Common myeloid progenitor, CD34-positive (primary cell): ENCODE results near the gene NDFIP2.
A peak's percentile ranks its signal among the peaks of the same experiment; 100 is the strongest.

Experiments used
- CTCF ChIA-PET: fragments of 350-600 bp; sonication (Branson Sonifier 250); formaldehyde crosslinking; loops from one replicate; lab custom pipeline; 2021; ENCODE audit warnings: antibody characterized with exemption; lab: Charles Lee
- POLR2A ChIA-PET: fragments of 350-600 bp; sonication (Branson Sonifier 250); formaldehyde crosslinking; loops from one replicate; lab custom pipeline; 2021; ENCODE audit warnings: antibody characterized with exemption; lab: Charles Lee
- DNase-seq, 3 donors: peaks; one replicate each; pipeline versions ENCODE4 v3.0.0 to v3.0.0-alpha.2; 2013
- H3K27ac ChIP-seq, 2 experiments: 1 replicate in 1 of 2; 2 replicates in 1 of 2; pipeline ENCODE4 v1.7.0; 2013; ENCODE audit warnings: inconsistent platforms in 2 of 2, low read length in 2 of 2, mild to moderate bottlenecking in 2 of 2, low read depth in 1 of 2, moderate library complexity in 1 of 2; ENCODE audit not compliant: severe bottlenecking in 2 of 2, insufficient read depth in 1 of 2, poor library complexity in 1 of 2
- H3K27me3 ChIP-seq, 5 experiments: replicated peaks in 2 of 5; 1 replicate in 3 of 5; 2 replicates in 2 of 5; pipeline versions ENCODE4 v1.6.1 to v1.7.0; 2013; ENCODE audit warnings: low read length in 4 of 5, mild to moderate bottlenecking in 2 of 5, moderate library complexity in 2 of 5, inconsistent platforms in 1 of 5; ENCODE audit not compliant: insufficient read depth in 5 of 5, control insufficient read depth in 4 of 5
- H3K36me3 ChIP-seq, 4 experiments: 1 replicate in 2 of 4; 2 replicates in 2 of 4; pipeline versions ENCODE4 v1.6.1 to v1.7.0; 2013; ENCODE audit warnings: low read length in 3 of 4, control low read depth in 1 of 4, mild to moderate bottlenecking in 1 of 4; ENCODE audit not compliant: control insufficient read depth in 4 of 4, insufficient read depth in 4 of 4
- H3K4me1 ChIP-seq, 4 experiments: 1 replicate in 3 of 4; 2 replicates in 1 of 4; pipeline versions ENCODE4 v1.6.1 to v1.7.1; 2013; ENCODE audit warnings: low read length in 3 of 4, mild to moderate bottlenecking in 3 of 4, control low read depth in 1 of 4, inconsistent platforms in 1 of 4, moderate library complexity in 1 of 4; ENCODE audit not compliant: control insufficient read depth in 4 of 4, insufficient read depth in 4 of 4; ENCODE audit errors: control extremely low read depth in 1 of 4
- H3K4me3 ChIP-seq, 7 experiments: 1 replicate in 4 of 7; 2 replicates in 3 of 7; pipeline versions ENCODE4 v1.5.1 to v1.7.0; 2013; ENCODE audit warnings: mild to moderate bottlenecking in 7 of 7, low read length in 6 of 7, moderate library complexity in 6 of 7, inconsistent platforms in 2 of 7, low read depth in 2 of 7, control low read depth in 1 of 7; ENCODE audit not compliant: insufficient read depth in 4 of 7, control insufficient read depth in 1 of 7; ENCODE audit errors: extremely low read depth in 1 of 7
- H3K9me3 ChIP-seq, 5 experiments: 1 replicate in 4 of 5; 2 replicates in 1 of 5; pipeline versions ENCODE4 v1.6.1 to v1.7.1; 2013; ENCODE audit warnings: low read length in 4 of 5, mild to moderate bottlenecking in 2 of 5, inconsistent platforms in 1 of 5, low read depth in 1 of 5, moderate library complexity in 1 of 5; ENCODE audit not compliant: control insufficient read depth in 4 of 5, insufficient read depth in 2 of 5; ENCODE audit errors: control extremely low read depth in 1 of 5
- WGBS: methylation state at CpG from one replicate; pipeline ENCODE4 v1.1.5; 2013; ENCODE audit not compliant: insufficient coverage; 5-methylcytosine and 5-hydroxymethylcytosine counted together

NDFIP2 gene

DNA sequence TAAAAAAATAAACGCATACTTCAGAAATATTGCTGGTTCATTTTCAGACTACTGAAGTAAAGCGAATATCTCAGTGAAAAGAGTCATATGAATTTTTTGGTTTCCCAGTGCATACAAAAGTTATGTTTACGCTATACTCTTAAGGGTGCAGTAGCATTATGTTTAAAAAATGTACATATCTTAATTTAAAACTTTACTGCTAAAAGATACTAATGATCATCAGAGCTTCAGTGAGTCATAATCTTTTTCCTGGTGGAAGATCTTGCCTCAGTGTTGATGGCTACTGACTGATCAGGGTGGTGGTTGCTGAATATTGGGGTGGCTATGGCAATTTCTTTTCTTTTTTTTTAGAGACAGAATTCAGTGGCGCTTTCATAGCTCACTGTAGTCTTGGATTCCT is 48.9 kb downstream of the NDFIP2 start:
- Histone ChIP-seq H3K4me1 (peaks cover 1 to 10% (median 5%) of the 10 kb centered on the region in 4 experiments), H3K27me3 (peaks cover 0 to 3% (median 2%) of the 10 kb centered on the region in 5 experiments), H3K4me3 (no peak overlapping the region), H3K9me3 (no peaks in the 10 kb centered on the region), H3K27ac (no peak overlapping the region), H3K36me3 (no peaks in the 10 kb centered on the region)
- WGBS: 100% methylated on average over 3 of the region's 4 CpGs
- no peak for DNase-seq
- ChIA-PET POLR2A (no interaction called here), CTCF (interaction anchor here (0.9 to 4.8 kb wide), 4 partner anchors 10 to 106 kb away, joined by 3 to 20 read pairs (median 8); no protein-coding TSS in a partner anchor)

GRCh38 chr13:79530270-79530669 is 49.3 kb downstream of the NDFIP2 start:
- ChIA-PET CTCF (interaction anchor here (0.9 to 4.8 kb wide), 5 partner anchors 8 to 107 kb away, joined by 3 to 20 read pairs (median 5); no protein-coding TSS in a partner anchor), POLR2A (no interaction called here)
- WGBS: 86% methylated on average over 1 of the region's 2 CpGs
- Histone ChIP-seq H3K4me3 (no peak overlapping the region), H3K27ac (no peak overlapping the region), H3K4me1 (peaks cover 0 to 6% (median 2%) of the 10 kb centered on the region in 4 experiments), H3K27me3 (peaks cover 0 to 3% (median 2%) of the 10 kb centered on the region in 5 experiments), H3K36me3 (no peaks in the 10 kb centered on the region), H3K9me3 (no peaks in the 10 kb centered on the region)
- DNase-seq: no peak

DNA sequence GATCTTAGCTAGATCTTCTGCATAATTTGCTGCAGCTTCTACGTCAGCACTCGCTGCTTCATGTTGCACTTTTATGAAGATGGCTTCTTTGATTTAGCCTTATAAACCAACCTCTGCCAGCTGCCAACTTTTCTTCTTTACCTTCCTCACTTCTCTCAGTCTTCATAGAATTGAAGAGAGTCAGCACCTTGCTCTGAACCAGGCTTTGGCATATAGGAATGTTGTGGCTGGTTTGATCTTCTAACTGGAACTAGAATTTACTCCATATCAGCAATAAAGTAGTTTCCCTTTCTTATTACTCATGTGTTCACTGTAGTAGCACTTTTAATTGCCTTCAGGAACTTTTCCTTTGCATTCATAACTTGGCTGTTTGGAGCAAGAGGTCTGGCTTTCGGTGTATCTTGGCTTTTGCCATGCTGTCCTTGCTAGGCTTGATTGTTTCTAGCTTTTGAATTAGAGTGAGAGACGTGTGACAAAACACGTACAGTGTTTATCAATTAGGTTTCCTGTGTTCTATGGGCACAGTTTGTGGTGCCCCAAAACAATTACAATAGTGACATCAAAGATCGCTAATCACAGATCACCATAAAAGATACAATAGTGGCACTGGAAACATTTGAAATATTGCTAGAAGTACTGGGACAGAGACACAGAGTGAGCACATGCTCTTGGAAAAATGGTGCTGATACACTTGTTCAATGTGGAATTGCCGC is 50.7 kb downstream of the NDFIP2 start:
- ChIA-PET CTCF (interaction anchor here (1.3 to 4.8 kb wide), 3 partner anchors 8 to 108 kb away, joined by 5 to 20 read pairs (median 12); no protein-coding TSS in a partner anchor), POLR2A (no interaction called here)
- WGBS: 88% methylated on average over 4 of the region's 7 CpGs

DNA sequence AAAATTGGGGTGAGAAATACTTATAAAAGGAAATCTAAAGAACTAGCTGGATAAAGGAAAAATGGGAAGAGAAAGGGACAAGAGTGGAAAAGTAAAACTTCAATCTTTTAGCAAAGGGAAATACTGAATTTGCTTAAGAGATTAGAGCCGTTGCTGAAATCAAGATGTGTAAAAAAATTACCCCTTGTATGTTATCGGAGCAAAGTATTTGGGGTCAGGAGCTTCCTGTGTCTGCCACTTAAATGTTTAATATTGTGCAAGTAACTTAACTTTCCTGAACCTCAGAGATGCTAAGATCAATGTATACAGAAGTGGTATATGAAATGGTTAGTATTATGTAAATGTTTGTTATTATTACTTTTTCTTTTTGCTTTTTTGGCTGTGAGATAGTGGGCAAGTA is 51.6 kb downstream of the NDFIP2 start:
- Histone ChIP-seq H3K36me3 (no peaks in the 10 kb centered on the region), H3K27me3 (peaks cover 0 to 3% (median 2%) of the 10 kb centered on the region in 5 experiments), H3K27ac (no peak overlapping the region), H3K9me3 (no peaks in the 10 kb centered on the region), H3K4me3 (no peak overlapping the region), H3K4me1 (peaks cover 0 to 2% (median 0%) of the 10 kb centered on the region in 4 experiments)
- DNase-seq: no peak
- ChIA-PET CTCF (no interaction called here), POLR2A (no interaction called here)
- WGBS: 60% methylated on average over 1 of the region's 2 CpGs

More for the DNA sequence above, 50.7 kb downstream of the NDFIP2 start:
- Histone ChIP-seq H3K4me3 (no peak overlapping the region), H3K36me3 (no peaks in the 10 kb centered on the region), H3K4me1 (peaks cover 0 to 2% (median 0%) of the 10 kb centered on the region in 4 experiments), H3K27me3 (peaks cover 0 to 3% (median 2%) of the 10 kb centered on the region in 5 experiments), H3K9me3 (no peaks in the 10 kb centered on the region), H3K27ac (no peak overlapping the region)
- DNase-seq: no peak

GRCh38 chr13:79533781-79534400 is 52.9 kb downstream of the NDFIP2 start:
- POLR2A ChIA-PET: no interaction called here

DNA sequence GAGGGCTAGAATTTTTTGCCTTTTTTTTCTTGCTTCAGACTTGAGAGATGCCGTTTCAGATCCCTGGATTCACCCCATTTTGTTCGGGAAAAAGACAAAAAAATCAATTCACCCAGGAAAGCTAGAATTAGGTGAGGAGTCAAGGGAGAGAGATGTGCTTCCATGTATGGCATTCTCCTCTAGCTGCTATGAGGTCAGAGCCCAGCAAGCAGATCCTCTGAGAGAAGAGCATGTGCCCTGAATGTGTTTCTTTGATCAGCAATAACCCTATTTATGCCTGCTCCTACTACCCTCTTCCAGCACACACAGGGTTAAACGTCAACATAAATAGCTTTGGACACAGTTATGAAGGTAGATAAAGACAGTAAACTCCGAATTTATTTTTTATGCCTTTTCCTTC is 53.6 kb downstream of the NDFIP2 start:
- Histone ChIP-seq H3K4me1 (peaks cover 0 to 2% (median 0%) of the 10 kb centered on the region in 4 experiments), H3K4me3 (no peak overlapping the region), H3K36me3 (no peaks in the 10 kb centered on the region), H3K27me3 (peaks cover 0 to 3% (median 2%) of the 10 kb centered on the region in 5 experiments), H3K27ac (no peak overlapping the region), H3K9me3 (no peaks in the 10 kb centered on the region)
- WGBS: 100% methylated on average over 2 of the region's 4 CpGs
- ChIA-PET CTCF (interaction anchor here (0.9 to 3.4 kb wide), 4 partner anchors 10 to 111 kb away, joined by 3 to 12 read pairs (median 5); partner anchors contain the start of gene NDFIP2), POLR2A (no interaction called here)
- no peak for DNase-seq

More at GRCh38 chr13:79533781-79534400, 52.9 kb downstream of the NDFIP2 start:
- DNase-seq: peak in 1 of 3 donors; percentile 21
- Histone ChIP-seq H3K4me1 (peaks cover 0 to 2% (median 0%) of the 10 kb centered on the region in 4 experiments), H3K27ac (no peak overlapping the region), H3K4me3 (no peak overlapping the region), H3K36me3 (no peaks in the 10 kb centered on the region), H3K27me3 (peaks cover 0 to 3% (median 2%) of the 10 kb centered on the region in 5 experiments), H3K9me3 (no peaks in the 10 kb centered on the region)
- whole genome bisulfite sequencing: 96% methylated on average over 4 of the region's 6 CpGs
- CTCF ChIA-PET: no interaction called here
